Measurements from ENCODE around the gene THPO.

GRCh38 chr3:184360070-184360928, 17.7 kb downstream of the THPO start:
- no peak for TF ChIP-seq EZH2phosphoT487 (IDR thresholded peaks at IDR 0.05; ENCODE audit: low read length)
- TF ChIP-seq, protein P1, sequence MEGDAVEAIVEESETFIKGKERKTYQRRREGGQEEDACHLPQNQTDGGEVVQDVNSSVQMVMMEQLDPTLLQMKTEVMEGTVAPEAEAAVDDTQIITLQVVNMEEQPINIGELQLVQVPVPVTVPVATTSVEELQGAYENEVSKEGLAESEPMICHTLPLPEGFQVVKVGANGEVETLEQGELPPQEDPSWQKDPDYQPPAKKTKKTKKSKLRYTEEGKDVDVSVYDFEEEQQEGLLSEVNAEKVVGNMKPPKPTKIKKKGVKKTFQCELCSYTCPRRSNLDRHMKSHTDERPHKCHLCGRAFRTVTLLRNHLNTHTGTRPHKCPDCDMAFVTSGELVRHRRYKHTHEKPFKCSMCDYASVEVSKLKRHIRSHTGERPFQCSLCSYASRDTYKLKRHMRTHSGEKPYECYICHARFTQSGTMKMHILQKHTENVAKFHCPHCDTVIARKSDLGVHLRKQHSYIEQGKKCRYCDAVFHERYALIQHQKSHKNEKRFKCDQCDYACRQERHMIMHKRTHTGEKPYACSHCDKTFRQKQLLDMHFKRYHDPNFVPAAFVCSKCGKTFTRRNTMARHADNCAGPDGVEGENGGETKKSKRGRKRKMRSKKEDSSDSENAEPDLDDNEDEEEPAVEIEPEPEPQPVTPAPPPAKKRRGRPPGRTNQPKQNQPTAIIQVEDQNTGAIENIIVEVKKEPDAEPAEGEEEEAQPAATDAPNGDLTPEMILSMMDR (IDR thresholded peaks at IDR 0.05; ENCODE audit: low read length) = no peak
- no peak for TF ChIP-seq EZH2 (optimal IDR thresholded peaks at IDR 0.05; ENCODE audit: low read depth, low read length)

All from MM.1S (cell line).